Keratinocyte (primary cell): ENCODE results near the gene MTUS2. TPM values are rescaled to one million over a fixed set of nuclear protein-coding genes. Genes with fewer than 3 reads are reported as not detected.

Experiments
- DNase-seq: peaks from one replicate; pipeline ENCODE4 v3.0.0-alpha.2; 2011; ENCODE audit warnings: low read depth, missing footprints, low spot score
- FAIRE-seq: peaks from 2 replicates; lab custom pipeline; 2011; peaks lifted over from hg19 to GRCh38; lab: Jason Lieb, UNC
- H2AFZ ChIP-seq: 2 replicates; pipeline ENCODE4 v1.6.0; 2012; ENCODE audit warnings: low read length, control low read depth, inconsistent platforms; ENCODE audit not compliant: control insufficient read depth
- H3K27ac ChIP-seq: 2 replicates; pipeline ENCODE4 v1.5.1; 2011; ENCODE audit warnings: low read length; ENCODE audit not compliant: control insufficient read depth, insufficient read depth
- H3K27me3 ChIP-seq: 3 replicates; pipeline ENCODE4 v1.6.0; 2011; ENCODE audit warnings: low read length; ENCODE audit not compliant: control insufficient read depth, insufficient read depth; ENCODE audit errors: extremely low read depth
- H3K36me3 ChIP-seq, 2 experiments: 2 replicates in 1 of 2; 3 replicates in 1 of 2; pipeline ENCODE4 v1.5.1; 2011; ENCODE audit warnings: low read length in 2 of 2, mild to moderate bottlenecking in 1 of 2; ENCODE audit not compliant: control insufficient read depth in 2 of 2, insufficient read depth in 2 of 2; ENCODE audit errors: extremely low read depth in 1 of 2
- H3K4me1 ChIP-seq: 3 replicates; pipeline ENCODE4 v1.5.1; 2011; ENCODE audit warnings: low read length; ENCODE audit not compliant: control insufficient read depth, insufficient read depth; ENCODE audit errors: extremely low read depth
- H3K4me2 ChIP-seq: 3 replicates; pipeline ENCODE4 v1.6.0; 2011; ENCODE audit warnings: low read depth, low read length; ENCODE audit not compliant: control insufficient read depth, insufficient read depth; ENCODE audit errors: extremely low read depth
- H3K4me3 ChIP-seq, 3 experiments: fragments of 200-600 bp in 1 of 3; sonication (generic) in 1 of 3; 2 replicates in 2 of 3; 3 replicates in 1 of 3; pipeline ENCODE4 v1.5.1; 2011 to 2016; ENCODE audit warnings: low read length in 3 of 3, mild to moderate bottlenecking in 3 of 3, control low read depth in 2 of 3, inconsistent platforms in 1 of 3, low read depth in 1 of 3, mixed read lengths in 1 of 3, mixed run types in 1 of 3, moderate library complexity in 1 of 3; ENCODE audit not compliant: control insufficient read depth in 2 of 3, insufficient read depth in 2 of 3; ENCODE audit errors: extremely low read depth in 1 of 3
- H3K79me2 ChIP-seq: 2 replicates; pipeline ENCODE4 v1.6.0; 2012; ENCODE audit warnings: low read length; ENCODE audit not compliant: control insufficient read depth, insufficient read depth
- H3K9ac ChIP-seq: 3 replicates; pipeline ENCODE4 v1.6.0; 2011; ENCODE audit warnings: low read length; ENCODE audit not compliant: control insufficient read depth, insufficient read depth; ENCODE audit errors: extremely low read depth
- H3K9me1 ChIP-seq: 3 replicates; pipeline ENCODE4 v1.6.0; 2011; ENCODE audit warnings: low read length; ENCODE audit not compliant: control insufficient read depth, insufficient read depth; ENCODE audit errors: extremely low read depth
- H3K9me3 ChIP-seq: 2 replicates; pipeline ENCODE4 v1.5.1; 2012; ENCODE audit warnings: low read depth, low read length; ENCODE audit not compliant: control insufficient read depth
- H4K20me1 ChIP-seq: 3 replicates; pipeline ENCODE4 v1.6.0; 2011; ENCODE audit warnings: low read length; ENCODE audit not compliant: control insufficient read depth, insufficient read depth; ENCODE audit errors: extremely low read depth
- EZH2 ChIP-seq: IDR thresholded peaks from one replicate; pipeline ENCODE4 v1.6.1; 2012; ENCODE audit warnings: inconsistent platforms, mild to moderate bottlenecking, low read length, moderate library complexity
- dilution Hi-C: fragments of 300-500 bp; cut with MboI; formaldehyde crosslinking; loops from one replicate; pipeline ENCODE4 v1.7.0; 2020; ENCODE audit warnings: low sequenced_read_pairs; ENCODE audit not compliant: extremely low pct_ligation_motif_present
- polyA plus RNA-seq, 5 experiments: library from polyadenylated mRNA; depleted of rRNA in 3 of 5; stranded (reverse) in 3 of 5; stranded (forward) in 1 of 5; unstranded in 1 of 5; fragments of >200 nt; gene quantifications; 1 replicate in 1 of 5; 2 replicates in 3 of 5; 3 replicates in 1 of 5; pipeline versions ENCODE4 v1.2.1 to v1.2.3, GENCODE V29; 2011 to 2012; ENCODE audit warnings: missing spikeins in 2 of 5, low read depth in 1 of 5, low replicate concordance in 1 of 5
- TF ChIP-seq, protein P1 (sequence below), 3 experiments: IDR thresholded peaks in 1 of 3; conservative IDR thresholded peaks in 1 of 3; optimal IDR thresholded peaks in 1 of 3; 2 replicates in 2 of 3; 3 replicates in 1 of 3; pipeline versions ENCODE3 to v1.5.1; 2011; ENCODE audit warnings: low read length in 3 of 3, mild to moderate bottlenecking in 3 of 3, moderate library complexity in 2 of 3, control low read depth in 1 of 3, inconsistent platforms in 1 of 3; ENCODE audit not compliant: insufficient read depth in 2 of 3; ENCODE audit errors: extremely low read depth in 1 of 3

MTUS2 gene
- polyA plus RNA-seq, 1 donor (not counting 4 experiments of a cell fraction or from before 2014, with no cell fraction given) = 0.17 TPM

DNA sequence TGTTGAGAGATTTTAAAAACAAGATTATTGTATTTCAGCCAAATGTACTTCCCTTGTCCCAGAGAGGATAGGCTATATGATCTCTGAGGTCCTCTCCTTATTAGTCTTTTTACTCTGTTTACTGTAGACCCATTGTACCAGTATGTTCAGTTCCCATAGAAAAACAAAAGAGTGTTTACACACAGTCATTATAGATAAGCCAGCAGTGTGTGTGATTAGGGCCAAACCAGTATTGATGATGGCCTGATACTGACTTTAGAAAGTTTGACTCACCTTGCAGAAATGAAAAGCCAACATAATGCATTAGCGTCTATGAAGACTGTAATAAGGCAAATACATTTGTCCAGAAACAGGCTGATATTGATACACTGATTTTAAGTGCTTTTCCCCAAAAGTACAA is 6.2 kb downstream of the MTUS2 start:
- Histone ChIP-seq H3K79me2 (no peaks in the 10 kb centered on the region), H3K4me3 (no peak overlapping the region), H3K36me3 (no peaks in the 10 kb centered on the region), H3K9me1 (no peaks in the 10 kb centered on the region), H3K27ac (no peak overlapping the region), H3K9ac (no peak overlapping the region), H2AFZ (no peak overlapping the region), H3K4me2 (no peak overlapping the region), H3K27me3 (peaks cover 9% of the 10 kb centered on the region), H4K20me1 (no peaks in the 10 kb centered on the region), H3K4me1 (no peaks in the 10 kb centered on the region), H3K9me3 (no peaks in the 10 kb centered on the region)
- DNase-seq (no peak), FAIRE-seq (no peak)
- TF ChIP-seq, protein P1, sequence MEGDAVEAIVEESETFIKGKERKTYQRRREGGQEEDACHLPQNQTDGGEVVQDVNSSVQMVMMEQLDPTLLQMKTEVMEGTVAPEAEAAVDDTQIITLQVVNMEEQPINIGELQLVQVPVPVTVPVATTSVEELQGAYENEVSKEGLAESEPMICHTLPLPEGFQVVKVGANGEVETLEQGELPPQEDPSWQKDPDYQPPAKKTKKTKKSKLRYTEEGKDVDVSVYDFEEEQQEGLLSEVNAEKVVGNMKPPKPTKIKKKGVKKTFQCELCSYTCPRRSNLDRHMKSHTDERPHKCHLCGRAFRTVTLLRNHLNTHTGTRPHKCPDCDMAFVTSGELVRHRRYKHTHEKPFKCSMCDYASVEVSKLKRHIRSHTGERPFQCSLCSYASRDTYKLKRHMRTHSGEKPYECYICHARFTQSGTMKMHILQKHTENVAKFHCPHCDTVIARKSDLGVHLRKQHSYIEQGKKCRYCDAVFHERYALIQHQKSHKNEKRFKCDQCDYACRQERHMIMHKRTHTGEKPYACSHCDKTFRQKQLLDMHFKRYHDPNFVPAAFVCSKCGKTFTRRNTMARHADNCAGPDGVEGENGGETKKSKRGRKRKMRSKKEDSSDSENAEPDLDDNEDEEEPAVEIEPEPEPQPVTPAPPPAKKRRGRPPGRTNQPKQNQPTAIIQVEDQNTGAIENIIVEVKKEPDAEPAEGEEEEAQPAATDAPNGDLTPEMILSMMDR (optimal IDR thresholded peaks at IDR 0.05 in 1 of 3, IDR thresholded peaks at IDR 0.05 in 1 of 3, conservative IDR thresholded peaks at IDR 0.05 in 1 of 3; ENCODE audit: extremely low read depth in 1 of 3, insufficient read depth in 2 of 3, low read length in 3 of 3) = no peak
- TF ChIP-seq EZH2 = no peak
- dilution Hi-C loops = no loop called here

DNA sequence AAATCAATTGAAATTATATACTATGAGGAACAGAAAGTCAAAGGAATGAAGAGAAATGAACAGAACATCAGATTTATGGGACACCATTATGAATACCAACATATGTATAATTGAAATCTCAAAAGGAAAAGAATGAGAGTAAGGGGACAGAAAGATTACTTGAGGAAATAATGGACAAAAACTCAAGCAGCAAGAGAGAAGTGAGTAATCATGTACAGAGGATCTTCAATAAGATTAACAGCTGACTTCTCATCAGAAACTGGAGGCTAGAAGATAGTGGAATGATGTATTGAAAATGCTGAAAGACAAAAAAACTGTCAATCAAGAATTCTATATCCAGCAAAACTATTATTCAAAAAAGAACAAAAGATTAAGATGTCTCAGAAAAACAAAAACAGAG is 10.4 kb downstream of the MTUS2 start:
- Histone ChIP-seq H3K27ac (no peak overlapping the region), H3K9ac (no peak overlapping the region)
- no peak for FAIRE-seq

More for the DNA sequence above, 10.4 kb downstream of the MTUS2 start:
- Histone ChIP-seq H3K27me3 (no peaks in the 10 kb centered on the region), H4K20me1 (no peaks in the 10 kb centered on the region), H3K9me3 (no peaks in the 10 kb centered on the region), H3K4me1 (no peaks in the 10 kb centered on the region), H3K4me2 (no peak overlapping the region), H3K79me2 (no peaks in the 10 kb centered on the region), H2AFZ (no peak overlapping the region), H3K9me1 (no peaks in the 10 kb centered on the region), H3K4me3 (no peak overlapping the region), H3K36me3 (no peaks in the 10 kb centered on the region)
- no peak for DNase-seq
- dilution Hi-C loops = no loop called here
- TF ChIP-seq, protein P1 (optimal IDR thresholded peaks at IDR 0.05 in 1 of 3, IDR thresholded peaks at IDR 0.05 in 1 of 3, conservative IDR thresholded peaks at IDR 0.05 in 1 of 3; ENCODE audit: extremely low read depth in 1 of 3, insufficient read depth in 2 of 3, low read length in 3 of 3) = no peak
- no peak for TF ChIP-seq EZH2
